Stimulated activated CD8-positive, alpha-beta memory T cell treated with anti-CD3 and anti-CD28 coated beads, Interleukin-2, amount 100 ng/mL, for 1 hour (primary cell): Measurements from ENCODE around the gene ZNF580.

ENCODE experiments used
- DNase-seq, 2 donors: peaks; one replicate each; pipeline ENCODE4 v3.0.0-alpha.2; 2020; ENCODE audit warnings: low read depth in 2 of 2

ZNF580 gene

GRCh38 chr19:55640577-55641425, at the start of gene ZNF580:
ZNF580 (plus strand) TSS chr19:55641002; CDS start chr19:55642509, 1,507 bp downstream.
- DNase-seq: no peak

DNA sequence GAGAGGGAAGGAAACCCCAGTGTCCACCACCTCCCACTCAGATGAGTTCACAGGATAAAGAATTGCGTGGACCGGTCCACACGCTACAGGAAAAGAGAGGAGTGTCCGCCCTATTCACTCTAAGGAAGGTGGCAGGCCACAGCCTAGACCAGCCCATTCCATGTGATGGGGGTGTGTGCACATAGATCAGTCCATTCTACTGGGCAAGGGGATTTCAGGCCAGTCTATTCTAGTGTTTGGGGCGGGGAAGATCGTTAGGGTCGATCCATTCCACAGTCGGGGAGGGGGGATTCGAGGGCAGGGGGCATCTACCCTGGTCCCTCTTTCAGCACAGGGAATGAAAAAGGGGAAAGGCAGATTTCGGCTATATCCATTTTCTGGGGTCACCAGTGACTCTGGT, 49.2 kb upstream of the ZNF580 start:
- DNase-seq: no peak

DNA sequence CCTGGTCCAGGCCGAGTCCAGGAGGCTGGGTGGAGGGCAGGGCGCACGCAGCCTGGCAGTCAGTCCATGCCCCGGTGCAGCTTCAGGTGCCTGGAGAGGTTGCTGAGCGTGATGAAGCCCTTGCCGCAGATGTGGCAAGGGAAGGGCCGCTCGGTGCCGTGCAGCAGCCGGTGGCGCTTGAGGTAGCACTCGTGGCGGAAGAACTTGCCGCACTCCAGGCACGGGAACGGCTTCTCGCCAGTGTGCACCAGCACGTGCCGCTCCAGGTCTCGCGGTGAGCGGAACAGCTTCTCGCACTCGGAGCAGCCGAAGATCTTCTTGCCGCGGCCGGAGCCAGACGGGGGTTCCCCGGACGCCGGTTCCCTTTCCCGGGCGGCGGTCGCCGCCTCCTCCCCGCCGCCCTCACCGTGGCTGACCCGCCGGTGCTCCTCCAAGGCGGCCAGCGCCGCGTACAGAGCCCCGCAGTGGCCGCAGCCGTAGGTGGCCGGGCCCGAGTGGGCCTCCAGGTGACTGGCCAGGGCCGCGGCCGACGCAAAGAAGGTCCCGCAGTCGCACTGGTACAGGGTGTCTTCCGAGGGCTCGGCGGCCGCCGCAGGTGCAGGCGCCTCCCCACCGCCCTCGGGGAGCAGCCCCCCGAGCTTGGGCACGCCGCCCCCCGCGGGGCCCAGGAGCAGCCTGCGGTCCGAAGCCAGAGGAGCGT, 48.3 kb upstream of the ZNF580 start:
- DNase-seq: no peak

- no peak for DNase-seq
These were observed 47.6 kb upstream of the ZNF580 start for GRCh38 chr19:55593096-55593772.

DNA sequence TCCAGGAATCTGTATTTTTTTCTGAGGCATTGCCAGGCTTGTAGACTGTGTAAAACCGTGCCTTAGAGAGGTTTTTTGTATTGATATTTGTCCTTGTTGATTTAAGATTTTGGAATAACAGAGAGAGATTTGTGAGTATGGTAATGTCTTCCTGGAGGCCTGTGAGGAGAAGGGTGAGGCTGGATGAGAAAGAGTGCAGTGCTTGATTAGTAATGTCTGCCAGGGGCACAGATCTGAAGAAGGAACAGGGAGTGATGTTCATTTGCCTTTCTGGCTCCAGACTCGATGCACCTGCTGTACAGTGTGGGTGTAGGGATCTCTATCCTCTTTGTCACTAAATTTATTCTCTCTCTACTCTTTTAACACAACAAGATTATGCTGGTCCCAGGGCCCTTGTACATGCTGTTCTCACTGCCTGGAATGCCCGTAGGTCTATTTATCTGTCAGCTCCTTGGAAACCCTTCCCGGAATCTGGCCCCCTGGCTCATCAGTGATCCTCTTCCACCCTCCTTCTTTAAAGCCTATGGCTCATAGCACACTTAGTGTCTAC, 45.7 kb upstream of the ZNF580 start:
- DNase-seq: no peak

DNA sequence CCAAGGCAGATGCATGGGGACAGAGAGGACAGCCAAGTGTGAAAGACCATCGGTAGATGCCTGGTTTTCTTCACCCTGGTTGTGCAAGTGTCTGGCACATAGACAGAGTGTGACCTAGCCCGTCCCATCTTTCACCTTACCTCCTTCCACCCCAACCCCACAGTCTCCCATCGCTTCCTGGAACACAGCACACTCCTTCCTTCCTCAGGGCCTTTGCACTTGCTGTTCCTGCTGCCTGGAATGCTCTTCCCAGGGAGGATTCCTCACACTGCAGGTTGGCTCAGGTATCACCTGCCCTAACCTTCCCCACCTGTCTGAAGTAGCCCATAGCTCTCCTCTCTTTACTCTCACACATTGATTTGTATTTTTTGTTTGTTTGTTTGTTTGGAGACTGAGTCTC, 44.5 kb upstream of the ZNF580 start:
- no peak for DNase-seq

DNA sequence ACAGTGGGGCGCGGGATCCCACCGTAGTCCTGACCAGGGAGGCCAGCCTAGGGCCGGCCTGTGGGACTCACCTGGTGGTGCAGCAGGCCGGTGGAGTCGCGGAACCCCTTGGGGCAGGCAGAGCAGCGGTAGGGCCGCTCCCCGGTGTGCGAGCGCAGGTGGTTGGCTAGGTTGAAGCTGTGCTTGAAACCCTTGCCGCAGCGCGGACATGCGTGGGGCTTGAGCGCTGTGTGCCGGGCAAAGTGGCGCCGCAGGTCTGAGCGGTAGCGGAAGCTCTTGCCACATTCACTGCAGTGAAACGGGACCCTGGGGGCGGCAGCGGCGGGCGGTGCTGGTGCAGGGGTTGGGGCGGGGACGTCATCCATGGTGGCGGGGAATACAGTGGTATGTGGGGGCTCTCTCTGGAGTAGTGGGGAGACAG, 43.3 kb upstream of the ZNF580 start:
- no peak for DNase-seq

DNA sequence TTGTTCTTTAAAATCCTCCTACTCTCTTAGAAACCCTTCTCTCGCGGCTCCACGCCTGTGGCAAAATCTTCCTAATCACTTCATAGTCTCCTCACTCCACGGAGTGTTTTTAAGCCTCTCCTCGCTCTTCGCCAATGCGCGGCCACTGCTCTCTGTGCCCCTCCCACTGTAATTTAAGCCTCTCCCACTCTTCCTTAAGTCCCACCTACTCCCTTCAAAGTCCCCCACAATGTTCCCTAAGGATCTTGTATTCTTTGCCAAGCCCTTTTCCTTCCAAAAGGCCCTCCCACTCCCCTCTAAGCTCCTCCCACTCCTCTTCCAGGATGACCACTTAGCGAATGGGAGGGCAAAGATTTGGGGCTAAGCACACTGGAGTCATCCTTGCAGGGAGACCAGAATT, 42.8 kb upstream of the ZNF580 start:
- DNase-seq: no peak

DNA sequence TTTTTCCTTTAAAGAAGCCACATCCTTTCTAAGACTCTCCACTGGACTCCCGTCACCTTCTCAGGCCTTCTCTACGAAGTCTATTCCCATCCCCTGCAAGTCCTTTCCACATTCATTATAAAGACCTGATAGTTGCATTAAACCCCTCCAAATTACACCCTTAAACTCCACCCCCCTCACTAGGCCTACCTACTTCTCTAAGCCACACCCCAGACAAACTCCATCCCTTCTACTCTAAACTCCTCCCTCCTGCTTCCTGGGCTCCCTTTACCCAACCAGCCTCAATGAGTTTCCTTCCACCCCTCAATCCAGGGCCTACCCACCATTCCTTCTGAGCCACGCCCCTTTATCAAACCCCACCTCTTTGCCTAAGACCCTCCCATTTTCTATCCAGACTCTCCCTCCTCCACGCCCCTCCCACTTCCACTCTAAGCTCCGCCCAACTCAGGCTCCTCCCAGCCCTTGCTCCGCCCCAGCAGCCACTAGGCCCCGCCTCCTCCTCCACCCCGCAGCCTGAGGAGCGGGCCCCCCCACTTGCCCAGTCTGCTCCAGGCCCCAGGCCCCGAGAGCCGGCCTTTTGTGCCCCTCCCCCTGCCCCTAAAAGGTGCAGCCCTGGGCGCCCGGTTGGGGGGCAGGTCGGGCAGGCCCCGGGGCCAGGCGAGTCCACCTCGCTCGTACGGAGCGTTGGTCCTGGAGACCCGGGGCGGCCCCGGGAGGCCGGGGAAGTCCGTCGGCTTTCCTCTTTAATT, 41.9 kb upstream of the ZNF580 start:
- DNase-seq: peak; percentile 80 to 85

DNA sequence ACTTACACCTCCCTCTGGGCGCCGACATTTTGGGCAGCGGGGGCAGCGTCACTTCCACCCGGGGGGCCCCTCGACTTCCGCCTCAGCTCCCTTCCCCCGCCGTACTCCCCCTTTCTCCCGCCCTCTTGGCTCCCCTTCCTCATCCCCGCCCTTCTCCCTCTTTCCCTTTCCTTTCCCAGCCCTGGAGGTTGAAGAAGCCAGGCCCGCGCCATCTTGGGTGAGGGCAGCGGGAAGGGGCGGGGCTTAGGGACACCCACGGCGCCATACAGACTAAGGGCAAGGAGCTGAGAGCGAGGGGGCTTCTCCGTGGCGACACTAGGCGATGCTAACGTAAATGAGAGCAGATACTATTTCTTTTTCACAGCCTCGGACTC, 41.3 kb upstream of the ZNF580 start, which contains the start of gene FIZ1:
TSS of gene FIZ1 (minus strand) at position 50 of the 374 bp plus-strand sequence. CDS start 1,652 bp downstream, outside the sequence.
- peak; percentile 88 to 92 for DNase-seq

- peak; percentile 58 to 75 for DNase-seq
These were observed 40.8 kb upstream of the ZNF580 start, which contains the start of gene ZNF524 for GRCh38 chr19:55599842-55600661. ZNF524 (plus strand) TSS chr19:55600288; CDS start chr19:55602113, 1,825 bp downstream.

DNA sequence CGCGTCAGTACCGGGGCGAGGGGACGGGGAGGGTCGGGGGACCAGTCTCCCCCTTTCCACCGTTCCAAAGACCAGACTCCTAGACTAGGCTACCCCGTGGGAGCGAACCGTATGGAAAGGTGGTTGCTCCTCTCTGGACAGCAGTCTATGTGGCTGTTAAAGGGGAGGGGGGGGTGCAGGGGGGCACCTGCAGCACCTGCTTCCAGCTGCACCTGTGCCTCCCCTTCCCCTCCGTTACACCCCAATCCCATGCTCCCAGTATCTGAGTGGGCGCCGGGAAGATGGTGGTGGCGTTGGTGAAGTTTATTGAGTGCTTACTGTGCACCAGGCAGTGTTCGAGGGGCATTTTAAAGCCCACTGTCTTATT, 40.2 kb upstream of the ZNF580 start:
- no peak for DNase-seq

- DNase-seq: no peak
These were observed 39.7 kb upstream of the ZNF580 start for GRCh38 chr19:55601084-55601483.

GRCh38 chr19:55602104-55603001, 38.4 kb upstream of the ZNF580 start:
- DNase-seq: no peak

DNA sequence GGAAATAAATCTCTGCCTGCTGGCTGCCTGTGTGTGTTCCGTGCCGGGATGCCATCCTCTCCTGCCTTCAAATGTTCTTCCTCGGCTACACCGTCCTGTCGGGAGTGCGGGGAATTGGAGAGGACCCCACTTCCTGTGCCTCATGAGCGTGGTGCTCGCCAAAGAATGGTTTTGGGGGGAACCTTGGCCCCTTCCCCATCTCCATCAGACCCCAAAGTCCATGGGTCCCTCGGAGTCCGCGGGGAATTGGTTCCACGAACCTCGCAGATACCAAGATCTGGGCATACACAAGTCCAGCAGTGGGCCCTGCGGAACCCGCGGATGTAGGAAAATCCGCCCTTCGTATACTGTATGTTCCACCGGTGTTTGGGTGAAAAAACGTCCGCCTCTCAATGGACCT, 37.7 kb upstream of the ZNF580 start:
- DNase-seq: no peak

DNA sequence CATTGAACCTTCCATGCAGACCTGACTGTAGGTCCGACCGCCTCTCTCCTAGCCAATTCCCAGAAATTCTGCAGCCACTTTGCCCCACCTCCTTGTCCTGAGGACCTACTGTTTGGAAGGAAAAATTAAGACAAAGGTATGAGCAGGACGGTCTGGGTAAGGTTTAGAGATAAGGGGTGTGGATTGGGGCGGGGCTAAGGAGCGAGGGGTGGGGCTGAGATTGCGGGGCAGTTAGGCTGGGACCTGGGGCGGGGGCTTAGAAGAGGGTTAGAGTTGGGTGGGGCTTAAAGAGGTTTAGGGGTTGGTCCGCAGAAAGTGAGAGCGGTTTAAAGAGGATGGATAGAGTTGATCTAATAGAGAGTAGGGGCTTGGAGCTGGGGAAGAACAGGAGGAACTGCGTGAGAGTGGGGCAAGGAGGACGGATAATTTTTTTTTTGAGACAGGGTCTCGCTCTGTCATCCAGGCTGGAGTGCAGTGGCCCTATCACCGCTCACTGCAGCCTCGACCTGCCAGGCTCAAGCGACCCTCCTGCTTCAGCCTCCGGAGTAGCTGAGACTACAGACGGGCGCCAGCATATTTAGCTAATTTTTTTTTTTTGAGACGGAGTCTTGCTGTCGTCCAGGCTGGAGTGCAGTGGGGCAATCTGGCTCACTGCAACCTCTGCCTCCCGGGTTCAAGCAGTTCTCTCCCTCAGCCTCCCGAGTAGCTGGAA, 37.1 kb upstream of the ZNF580 start:
- no peak for DNase-seq

DNA sequence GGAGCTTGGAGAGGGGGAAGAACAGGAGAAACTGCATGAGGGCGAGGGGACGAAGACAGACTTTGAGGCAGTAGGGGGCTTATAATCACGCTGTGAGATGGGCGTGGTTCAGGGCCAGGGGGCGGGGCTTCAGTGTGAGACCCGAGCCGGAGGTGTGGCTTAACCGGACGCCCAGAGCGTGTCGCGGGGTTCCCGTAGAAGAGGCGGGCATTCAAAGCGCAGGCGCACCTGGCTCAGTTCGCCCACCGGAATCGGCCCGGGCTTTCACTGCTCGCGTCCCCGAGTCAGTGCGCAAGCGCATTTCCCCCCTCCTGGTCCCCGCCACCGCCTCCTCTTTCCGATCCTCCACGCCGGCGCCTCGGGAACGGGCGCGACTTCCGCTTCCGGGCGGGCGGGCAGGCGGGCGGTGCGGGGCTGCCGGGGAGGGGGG, 35.6 kb upstream of the ZNF580 start:
- DNase-seq: peak; percentile 94 to 97

- DNase-seq: peak; percentile 53 to 55
These were observed 34.9 kb upstream of the ZNF580 start, which contains the start of gene ZNF865 for GRCh38 chr19:55605637-55606470. ZNF865 (plus strand) TSS chr19:55605647; CDS start chr19:55613619, 7,972 bp downstream.
